ENCODE results near the gene CTTN.

CTTN gene

DNA sequence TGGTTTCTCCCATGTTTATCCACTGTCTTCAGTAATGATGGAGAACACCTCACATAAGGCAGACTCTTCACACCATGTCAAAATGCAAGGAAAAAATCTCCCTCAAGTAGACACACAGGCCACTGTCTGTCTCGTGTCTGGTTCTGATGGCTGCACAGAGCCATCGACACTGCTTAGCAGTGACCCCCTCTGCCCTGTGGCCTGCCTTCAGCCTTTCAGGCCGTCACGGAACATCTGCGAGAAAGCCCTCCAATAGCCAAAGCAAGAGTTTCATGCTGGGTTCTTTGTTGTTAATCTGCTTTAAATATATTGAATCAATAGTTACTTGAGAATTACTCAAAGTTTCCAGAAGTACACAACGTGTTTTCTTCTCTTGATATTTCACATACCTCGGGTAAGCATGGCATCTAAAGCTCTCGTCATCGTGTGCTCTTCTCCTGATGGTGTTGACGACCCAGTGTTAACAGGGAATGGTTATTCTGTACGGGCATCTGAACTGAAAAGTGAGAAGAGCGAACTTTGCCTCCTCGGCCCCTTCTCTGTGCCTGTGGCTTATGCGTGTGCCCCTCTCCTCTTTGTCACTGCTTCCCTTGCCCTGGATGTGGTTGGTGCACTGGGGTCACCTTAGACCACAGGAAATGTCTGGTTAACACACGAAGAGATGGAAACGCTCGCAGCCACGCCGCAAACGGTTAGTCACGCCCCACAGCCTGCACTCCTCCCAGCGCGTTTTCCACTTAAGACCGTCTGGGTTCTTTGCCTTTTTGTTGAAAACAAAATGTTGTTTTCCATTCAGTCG, 33.4 kb upstream of the CTTN start:
- ATAC-seq (replicated peaks; ENCODE audit: extremely low read depth, poor library complexity, severe bottlenecking): peak; percentile 87
- H3K4me1 Mint-ChIP-seq: peaks cover 22% of the 10 kb centered on the region
- H3K36me3 Mint-ChIP-seq (ENCODE audit: insufficient read depth): peaks cover 23% of the 10 kb centered on the region
- H3K4me3 Mint-ChIP-seq: peak overlapping the region; percentile 74
- H3K27me3 Mint-ChIP-seq: no peaks in the 10 kb centered on the region
- DNase-seq (ENCODE audit: low spot score in 2 of 2): peak in 1 of 2 donors; percentile 27
- H3K27ac Mint-ChIP-seq (ENCODE audit: low read depth): peak overlapping the region; percentile 58
- no peaks in the 10 kb centered on the region for H3K9me3 Mint-ChIP-seq

DNA sequence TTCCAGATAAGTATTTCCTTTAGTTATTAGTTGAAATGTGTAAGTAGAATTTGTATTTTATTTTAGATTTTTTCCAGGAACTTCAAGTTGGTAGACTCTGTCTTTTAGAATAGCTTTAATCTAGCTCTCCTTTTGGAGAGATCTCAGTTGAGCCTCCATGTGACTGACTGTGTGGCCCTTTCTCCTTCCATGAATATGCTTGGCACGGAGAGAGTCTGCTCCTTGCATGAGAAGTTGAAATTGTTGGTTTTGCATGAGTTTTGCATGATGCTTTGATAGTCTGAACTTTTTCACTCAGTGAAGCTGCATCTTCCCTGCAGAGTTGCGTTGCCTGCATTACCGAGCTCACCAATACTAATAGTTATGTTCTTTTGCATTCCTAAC, 32.8 kb upstream of the CTTN start:
- Mint-ChIP-seq H3K4me3 (peak overlapping the region; percentile 74), H3K27me3 (no peaks in the 10 kb centered on the region), H3K36me3 (ENCODE audit: insufficient read depth) (peaks cover 22% of the 10 kb centered on the region), H3K27ac (ENCODE audit: low read depth) (peak overlapping the region; percentile 58), H3K9me3 (no peaks in the 10 kb centered on the region), H3K4me1 (peaks cover 22% of the 10 kb centered on the region)
- DNase-seq (ENCODE audit: low spot score in 2 of 2) (no peak), ATAC-seq (replicated peaks; ENCODE audit: extremely low read depth, poor library complexity, severe bottlenecking) (no peak)

- H3K36me3 Mint-ChIP-seq (ENCODE audit: insufficient read depth): peaks cover 17% of the 10 kb centered on the region
- H3K4me3 Mint-ChIP-seq: no peak overlapping the region
- no peaks in the 10 kb centered on the region for H3K9me3 Mint-ChIP-seq
- H3K27me3 Mint-ChIP-seq: no peaks in the 10 kb centered on the region
- no peak for ATAC-seq (replicated peaks; ENCODE audit: extremely low read depth, poor library complexity, severe bottlenecking)
- no peak overlapping the region for H3K27ac Mint-ChIP-seq (ENCODE audit: low read depth)
- no peak for DNase-seq (ENCODE audit: low spot score in 2 of 2)
- peaks cover 29% of the 10 kb centered on the region for H3K4me1 Mint-ChIP-seq
Measured at GRCh38 chr11:70367071-70367470, 31.3 kb upstream of the CTTN start.

DNA sequence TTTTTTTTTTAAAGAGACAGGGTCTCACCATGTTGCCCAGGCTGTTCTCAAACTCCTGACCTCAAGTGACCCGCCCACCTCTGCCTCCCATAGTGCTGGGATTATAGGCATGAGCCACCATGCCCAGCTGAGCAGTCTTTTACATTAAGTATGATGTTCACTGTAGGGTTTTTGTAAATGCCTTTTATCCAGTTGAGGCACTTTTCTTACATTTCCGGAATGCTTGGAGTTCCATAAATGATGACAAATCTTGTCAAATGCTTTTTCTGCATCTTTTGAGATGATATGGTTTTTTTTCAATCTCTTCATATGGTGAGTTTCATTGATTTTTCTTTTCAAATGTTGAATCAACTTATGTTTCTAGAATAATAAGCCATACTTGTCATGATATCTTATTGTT, 29.4 kb upstream of the CTTN start:
- no peaks in the 10 kb centered on the region for H3K9me3 Mint-ChIP-seq
- no peak for DNase-seq (ENCODE audit: low spot score in 2 of 2)
- ATAC-seq (replicated peaks; ENCODE audit: extremely low read depth, poor library complexity, severe bottlenecking): no peak
- H3K27ac Mint-ChIP-seq (ENCODE audit: low read depth): no peak overlapping the region
- no peaks in the 10 kb centered on the region for H3K27me3 Mint-ChIP-seq
- H3K4me3 Mint-ChIP-seq: no peak overlapping the region
- H3K36me3 Mint-ChIP-seq (ENCODE audit: insufficient read depth): peaks cover 22% of the 10 kb centered on the region
- peaks cover 24% of the 10 kb centered on the region for H3K4me1 Mint-ChIP-seq

DNA sequence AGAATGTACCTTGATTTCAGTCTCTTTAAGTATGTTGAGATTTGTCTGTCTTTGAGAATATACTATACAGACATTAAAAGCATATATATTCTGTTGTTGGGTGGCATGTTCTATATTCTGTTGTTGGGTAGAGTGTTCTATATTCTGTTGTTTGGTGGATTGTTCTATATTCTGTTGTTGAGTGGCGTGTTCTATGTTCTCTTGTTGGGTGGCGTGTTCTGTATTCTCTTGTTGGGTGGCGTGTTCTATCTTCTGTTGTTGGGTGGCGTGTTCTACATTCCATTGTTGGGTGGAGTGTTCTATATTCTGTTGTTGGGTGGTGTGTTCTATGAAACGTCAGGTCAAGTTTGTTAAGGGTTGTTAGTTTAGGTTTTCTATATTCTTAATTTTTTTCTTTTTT, 27.1 kb upstream of the CTTN start:
- ATAC-seq (replicated peaks; ENCODE audit: extremely low read depth, poor library complexity, severe bottlenecking) (no peak), DNase-seq (ENCODE audit: low spot score in 2 of 2) (no peak)
- Mint-ChIP-seq H3K27ac (ENCODE audit: low read depth) (no peak overlapping the region), H3K4me3 (no peak overlapping the region), H3K27me3 (no peaks in the 10 kb centered on the region), H3K36me3 (ENCODE audit: insufficient read depth) (peaks cover 33% of the 10 kb centered on the region), H3K9me3 (no peaks in the 10 kb centered on the region), H3K4me1 (peaks cover 7% of the 10 kb centered on the region)

- ATAC-seq (replicated peaks; ENCODE audit: extremely low read depth, poor library complexity, severe bottlenecking) (no peak), DNase-seq (ENCODE audit: low spot score in 2 of 2) (no peak)
- Mint-ChIP-seq H3K9me3 (no peaks in the 10 kb centered on the region), H3K36me3 (ENCODE audit: insufficient read depth) (peaks cover 36% of the 10 kb centered on the region), H3K27me3 (no peaks in the 10 kb centered on the region), H3K27ac (ENCODE audit: low read depth) (no peak overlapping the region), H3K4me3 (no peak overlapping the region), H3K4me1 (peaks cover 7% of the 10 kb centered on the region)
Measured at GRCh38 chr11:70372076-70372475, 26.3 kb upstream of the CTTN start.

DNA sequence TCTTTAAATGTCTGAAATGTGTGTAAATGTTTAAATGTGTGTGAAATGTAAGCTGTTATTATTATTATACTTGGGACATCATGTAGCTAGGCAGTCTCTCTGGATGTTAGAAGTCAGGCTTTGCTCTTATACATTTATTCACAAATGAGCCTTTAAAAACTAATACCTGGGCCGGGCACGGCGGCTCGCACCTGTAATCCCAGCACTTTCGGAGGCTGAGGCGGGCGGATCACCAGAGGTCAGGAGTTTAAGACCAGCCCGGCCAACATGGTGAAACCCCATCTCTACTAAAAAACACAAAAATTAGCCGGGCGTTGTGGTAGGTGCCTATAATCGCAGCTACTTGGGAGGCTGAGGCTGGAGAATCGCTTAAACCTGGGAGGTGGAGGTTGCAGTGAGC, 21.7 kb upstream of the CTTN start:
- peaks cover 50% of the 10 kb centered on the region for H3K36me3 Mint-ChIP-seq (ENCODE audit: insufficient read depth)
- no peaks in the 10 kb centered on the region for H3K4me1 Mint-ChIP-seq
- no peak for DNase-seq (ENCODE audit: low spot score in 2 of 2)
- H3K27ac Mint-ChIP-seq (ENCODE audit: low read depth): no peak overlapping the region
- ATAC-seq (replicated peaks; ENCODE audit: extremely low read depth, poor library complexity, severe bottlenecking): no peak
- H3K4me3 Mint-ChIP-seq: no peak overlapping the region
- no peaks in the 10 kb centered on the region for H3K9me3 Mint-ChIP-seq
- H3K27me3 Mint-ChIP-seq: no peaks in the 10 kb centered on the region

- Mint-ChIP-seq H3K9me3 (no peaks in the 10 kb centered on the region), H3K27ac (ENCODE audit: low read depth) (no peak overlapping the region), H3K4me1 (no peaks in the 10 kb centered on the region), H3K4me3 (no peak overlapping the region), H3K27me3 (no peaks in the 10 kb centered on the region), H3K36me3 (ENCODE audit: insufficient read depth) (peaks cover 50% of the 10 kb centered on the region)
- ATAC-seq (replicated peaks; ENCODE audit: extremely low read depth, poor library complexity, severe bottlenecking) (no peak), DNase-seq (ENCODE audit: low spot score in 2 of 2) (no peak)
Measured at GRCh38 chr11:70377645-70378044, 20.7 kb upstream of the CTTN start.

GRCh38 chr11:70378506-70379134, 19.7 kb upstream of the CTTN start:
- Mint-ChIP-seq H3K36me3 (ENCODE audit: insufficient read depth) (peaks cover 48% of the 10 kb centered on the region), H3K4me3 (no peak overlapping the region), H3K27me3 (no peaks in the 10 kb centered on the region), H3K4me1 (no peaks in the 10 kb centered on the region), H3K9me3 (no peaks in the 10 kb centered on the region), H3K27ac (ENCODE audit: low read depth) (no peak overlapping the region)
- ATAC-seq (replicated peaks; ENCODE audit: extremely low read depth, poor library complexity, severe bottlenecking) (no peak), DNase-seq (ENCODE audit: low spot score in 2 of 2) (no peak)

DNA sequence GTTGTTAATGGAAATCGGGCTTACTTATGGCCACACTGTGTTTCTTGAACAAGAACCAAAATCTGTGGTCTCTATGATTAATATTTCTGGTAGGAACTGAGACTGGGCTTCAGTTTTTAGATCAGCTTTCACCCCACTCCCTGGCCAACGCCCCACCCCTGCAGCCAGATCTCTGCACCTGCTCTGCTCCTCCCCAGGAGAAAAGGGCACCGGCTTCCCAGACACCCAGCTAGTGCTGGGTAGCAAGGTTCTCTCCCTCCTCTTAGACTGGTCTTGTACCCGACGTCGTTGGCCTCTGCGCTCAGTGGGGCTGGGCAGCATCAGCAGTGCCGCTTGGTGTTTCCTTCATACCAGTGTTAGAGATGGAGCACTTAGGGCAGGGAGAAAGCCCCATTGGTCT, 17.0 kb upstream of the CTTN start:
- H3K9me3 Mint-ChIP-seq: no peaks in the 10 kb centered on the region
- ATAC-seq (replicated peaks; ENCODE audit: extremely low read depth, poor library complexity, severe bottlenecking): no peak
- H3K36me3 Mint-ChIP-seq (ENCODE audit: insufficient read depth): peaks cover 36% of the 10 kb centered on the region

GRCh38 chr11:70381872-70382861, 16.2 kb upstream of the CTTN start:
- H3K27ac Mint-ChIP-seq (ENCODE audit: low read depth): no peak overlapping the region
- no peak overlapping the region for H3K4me3 Mint-ChIP-seq
- peaks cover 30% of the 10 kb centered on the region for H3K36me3 Mint-ChIP-seq (ENCODE audit: insufficient read depth)
- H3K27me3 Mint-ChIP-seq: no peaks in the 10 kb centered on the region
- no peaks in the 10 kb centered on the region for H3K9me3 Mint-ChIP-seq
- no peaks in the 10 kb centered on the region for H3K4me1 Mint-ChIP-seq
- ATAC-seq (replicated peaks; ENCODE audit: extremely low read depth, poor library complexity, severe bottlenecking) (no peak), DNase-seq (ENCODE audit: low spot score in 2 of 2) (no peak)

More for the DNA sequence above, 17.0 kb upstream of the CTTN start:
- DNase-seq (ENCODE audit: low spot score in 2 of 2): no peak
- H3K4me3 Mint-ChIP-seq: no peak overlapping the region
- no peaks in the 10 kb centered on the region for H3K4me1 Mint-ChIP-seq
- H3K27me3 Mint-ChIP-seq: no peaks in the 10 kb centered on the region
- no peak overlapping the region for H3K27ac Mint-ChIP-seq (ENCODE audit: low read depth)

DNA sequence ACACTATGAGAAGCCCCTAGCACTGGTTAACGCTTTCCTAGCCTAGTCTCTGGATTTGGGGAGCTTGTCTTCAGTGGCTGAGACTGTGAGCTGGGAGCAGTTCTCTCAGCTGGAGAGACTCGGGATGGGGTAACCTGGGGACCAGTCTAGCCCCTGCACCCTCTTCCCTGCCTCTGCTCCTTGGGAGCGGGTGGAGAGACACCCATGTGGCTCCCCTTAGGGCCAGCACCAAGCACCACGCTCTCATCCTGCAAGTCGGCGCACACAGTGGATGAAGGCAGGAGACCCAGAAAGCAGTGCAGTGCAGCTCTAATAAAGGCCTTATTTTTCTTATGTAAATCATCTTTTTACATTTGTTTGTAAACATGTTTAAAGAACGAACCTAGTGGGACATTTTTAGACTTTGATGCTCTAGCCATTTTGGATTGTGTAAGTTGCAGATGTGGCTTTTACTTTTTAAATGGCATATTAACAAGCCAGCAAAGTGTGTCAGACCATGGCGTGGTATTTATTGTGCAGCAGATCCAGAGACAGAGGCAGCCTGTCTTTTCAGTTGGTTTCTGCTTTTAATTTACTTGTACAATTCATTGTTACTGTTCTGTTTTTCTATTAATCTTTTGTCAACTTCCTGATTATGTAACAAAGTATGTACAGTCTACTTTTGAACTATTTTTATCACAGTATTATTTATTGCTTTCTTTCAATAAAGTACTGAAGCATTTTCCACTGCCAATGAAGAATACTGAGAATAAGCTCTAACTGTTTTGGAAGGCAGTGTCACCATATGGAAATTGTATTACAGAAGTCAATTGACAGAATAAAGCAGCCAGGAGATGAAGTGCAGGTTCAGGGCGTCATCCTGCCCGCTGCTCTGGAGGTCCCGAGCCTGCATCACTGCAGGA, 14.4 kb upstream of the CTTN start:
- Mint-ChIP-seq H3K4me1 (no peaks in the 10 kb centered on the region), H3K27me3 (no peaks in the 10 kb centered on the region), H3K27ac (ENCODE audit: low read depth) (no peak overlapping the region), H3K9me3 (no peaks in the 10 kb centered on the region), H3K4me3 (no peak overlapping the region), H3K36me3 (ENCODE audit: insufficient read depth) (peaks cover 18% of the 10 kb centered on the region)
- ATAC-seq (replicated peaks; ENCODE audit: extremely low read depth, poor library complexity, severe bottlenecking) (no peak), DNase-seq (ENCODE audit: low spot score in 2 of 2) (no peak)

All from central memory CD8-positive, alpha-beta T cell (primary cell).